Measurements from ENCODE around the gene PLA2G2E.

Gene PLA2G2E

GRCh38 chr1:19957779-19958178 is 34.4 kb upstream of the PLA2G2E start:
- FAIRE-seq (no peak), DNase-seq (ENCODE audit: insufficient read length, low spot score) (no peak)
- TF ChIP-seq, protein P1, sequence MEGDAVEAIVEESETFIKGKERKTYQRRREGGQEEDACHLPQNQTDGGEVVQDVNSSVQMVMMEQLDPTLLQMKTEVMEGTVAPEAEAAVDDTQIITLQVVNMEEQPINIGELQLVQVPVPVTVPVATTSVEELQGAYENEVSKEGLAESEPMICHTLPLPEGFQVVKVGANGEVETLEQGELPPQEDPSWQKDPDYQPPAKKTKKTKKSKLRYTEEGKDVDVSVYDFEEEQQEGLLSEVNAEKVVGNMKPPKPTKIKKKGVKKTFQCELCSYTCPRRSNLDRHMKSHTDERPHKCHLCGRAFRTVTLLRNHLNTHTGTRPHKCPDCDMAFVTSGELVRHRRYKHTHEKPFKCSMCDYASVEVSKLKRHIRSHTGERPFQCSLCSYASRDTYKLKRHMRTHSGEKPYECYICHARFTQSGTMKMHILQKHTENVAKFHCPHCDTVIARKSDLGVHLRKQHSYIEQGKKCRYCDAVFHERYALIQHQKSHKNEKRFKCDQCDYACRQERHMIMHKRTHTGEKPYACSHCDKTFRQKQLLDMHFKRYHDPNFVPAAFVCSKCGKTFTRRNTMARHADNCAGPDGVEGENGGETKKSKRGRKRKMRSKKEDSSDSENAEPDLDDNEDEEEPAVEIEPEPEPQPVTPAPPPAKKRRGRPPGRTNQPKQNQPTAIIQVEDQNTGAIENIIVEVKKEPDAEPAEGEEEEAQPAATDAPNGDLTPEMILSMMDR (IDR thresholded peaks at IDR 0.05; ENCODE audit: insufficient read depth, missing control alignments): no peak

GRCh38 chr1:19955534-19956170 is 32.2 kb upstream of the PLA2G2E start:
- FAIRE-seq (no peak), DNase-seq (ENCODE audit: insufficient read length, low spot score) (no peak)
- TF ChIP-seq, protein P1 (IDR thresholded peaks at IDR 0.05; ENCODE audit: insufficient read depth, missing control alignments): no peak

GRCh38 chr1:19954059-19954458 is 30.6 kb upstream of the PLA2G2E start:
- FAIRE-seq (no peak), DNase-seq (ENCODE audit: insufficient read length, low spot score) (no peak)
- TF ChIP-seq, protein P1 (IDR thresholded peaks at IDR 0.05; ENCODE audit: insufficient read depth, missing control alignments): no peak

DNA sequence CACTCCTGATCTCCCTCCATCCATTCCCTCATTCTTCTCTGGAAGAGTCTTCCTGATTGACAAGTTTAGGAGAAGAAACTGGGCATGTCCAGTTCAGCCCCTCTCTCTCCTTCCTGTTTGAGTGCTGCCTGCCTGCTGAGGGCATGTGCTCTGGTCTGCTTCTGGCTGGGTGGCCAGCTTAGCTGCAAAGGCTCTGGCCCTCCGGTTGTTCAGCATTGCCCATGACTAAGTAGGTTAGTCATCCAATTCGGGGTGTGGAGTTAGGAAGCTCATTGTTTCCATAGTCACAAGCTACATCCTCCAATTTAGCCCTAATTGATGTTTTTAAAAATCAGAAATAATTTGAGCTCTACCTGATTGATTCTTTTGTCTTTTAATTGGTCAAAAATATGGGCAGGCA is 25.6 kb upstream of the PLA2G2E start:
- FAIRE-seq (no peak), DNase-seq (ENCODE audit: insufficient read length, low spot score) (no peak)
- TF ChIP-seq, protein P1 (IDR thresholded peaks at IDR 0.05; ENCODE audit: insufficient read depth, missing control alignments): no peak

DNA sequence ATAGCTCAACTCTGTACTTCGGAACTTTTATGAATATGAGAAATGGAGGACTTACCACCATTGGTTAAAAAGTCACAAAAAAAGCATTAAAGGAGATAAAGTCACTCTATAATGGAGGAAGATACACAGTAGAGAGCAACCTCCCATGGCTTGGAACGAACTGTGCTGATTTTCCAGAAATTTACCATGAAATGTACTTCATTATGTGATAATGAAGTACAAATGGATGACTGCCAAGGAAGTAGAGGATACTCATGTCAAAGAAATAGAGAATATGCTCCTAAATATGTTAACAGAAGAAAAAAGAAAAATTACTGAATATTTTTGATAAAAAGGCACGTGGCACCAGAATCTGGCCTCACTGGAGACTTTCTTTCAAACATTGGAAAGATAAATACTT is 23.6 kb upstream of the PLA2G2E start:
- FAIRE-seq (no peak), DNase-seq (ENCODE audit: insufficient read length, low spot score) (no peak)
- TF ChIP-seq, protein P1 (IDR thresholded peaks at IDR 0.05; ENCODE audit: insufficient read depth, missing control alignments): no peak

- no peak for FAIRE-seq
- TF ChIP-seq, protein P1 (IDR thresholded peaks at IDR 0.05; ENCODE audit: insufficient read depth, missing control alignments): no peak
- DNase-seq (ENCODE audit: insufficient read length, low spot score): no peak
Measured at GRCh38 chr1:19946331-19946751, 22.9 kb upstream of the PLA2G2E start.

GRCh38 chr1:19945914-19946313 is 22.5 kb upstream of the PLA2G2E start:
- no peak for FAIRE-seq
- DNase-seq (ENCODE audit: insufficient read length, low spot score): no peak
- TF ChIP-seq, protein P1 (IDR thresholded peaks at IDR 0.05; ENCODE audit: insufficient read depth, missing control alignments): no peak

Data from D721Med (cell line).